Kidney (tissue), 14 donors: ENCODE measurements around the gene SEMA3F. TPM values are rescaled to one million over a fixed set of nuclear protein-coding genes. Genes with fewer than 3 reads are reported as not detected.

Experiments used
- DNase-seq, 5 donors: peaks; one replicate each; pipeline ENCODE4 v3.0.0-alpha.2; 2013 to 2020
- FAIRE-seq: peaks from 2 replicates; lab custom pipeline; 2012; peaks lifted over from hg19 to GRCh38; lab: Jason Lieb, UNC
- H3K27ac ChIP-seq, 2 donors: one replicate each; pipeline ENCODE4 v1.7.0; 2013; ENCODE audit warnings: low read depth in 2 of 2, low read length in 2 of 2, inconsistent platforms in 1 of 2
- H3K27me3 ChIP-seq: one replicate; pipeline ENCODE4 v1.7.1; 2013; ENCODE audit warnings: low read length, inconsistent platforms; ENCODE audit not compliant: control insufficient read depth, insufficient read depth
- H3K36me3 ChIP-seq, 3 donors: one replicate each; pipeline versions ENCODE4 v1.7.0 to v1.7.1; 2013; ENCODE audit warnings: low read length in 3 of 3, control low read depth in 1 of 3, inconsistent platforms in 1 of 3; ENCODE audit not compliant: insufficient read depth in 3 of 3, control insufficient read depth in 2 of 3
- H3K4me1 ChIP-seq, 3 donors: one replicate each; pipeline versions ENCODE4 v1.7.0 to v1.7.1; 2013; ENCODE audit warnings: low read length in 3 of 3, inconsistent platforms in 1 of 3, low read depth in 1 of 3; ENCODE audit not compliant: control insufficient read depth in 2 of 3, insufficient read depth in 2 of 3
- H3K4me3 ChIP-seq, 3 donors: one replicate each; pipeline versions ENCODE4 v1.7.0 to v1.8.1; 2013; ENCODE audit warnings: low read length in 3 of 3, control low read depth in 1 of 3, inconsistent platforms in 1 of 3
- H3K9ac ChIP-seq, 3 donors: one replicate each; pipeline versions ENCODE4 v1.7.0 to v1.7.1; 2013; ENCODE audit warnings: low read length in 3 of 3, control low read depth in 1 of 3, inconsistent platforms in 1 of 3
- H3K9me3 ChIP-seq, 3 donors: one replicate each; pipeline versions ENCODE4 v1.7.0 to v1.7.1; 2013; ENCODE audit warnings: low read length in 3 of 3, control low read depth in 1 of 3, inconsistent platforms in 1 of 3; ENCODE audit not compliant: control insufficient read depth in 2 of 3, insufficient read depth in 1 of 3
- CTCF ChIP-seq: IDR thresholded peaks from 3 replicates; pipeline ENCODE4 v1.5.1; 2012; ENCODE audit warnings: mild to moderate bottlenecking, moderate library complexity, borderline replicate concordance; ENCODE audit not compliant: insufficient read depth; ENCODE audit errors: extremely low read depth
- intact Hi-C: fragments of 100-400 bp; cut with DNase I; formaldehyde crosslinking; loops from one replicate; pipeline ENCODE4 v1.11.1; 2022
- polyA plus RNA-seq: library from polyadenylated mRNA; stranded (reverse); fragments of 350-450 nt; fragmentation: Illumina TruSeq; extraction: RNeasy Lipid Tissue Mini Kit (QIAGEN cat#74804); gene quantifications from one replicate; pipeline ENCODE4 v1.2.3, GENCODE V29; 2014; ENCODE audit warnings: low read depth, low replicate concordance; ENCODE audit not compliant: insufficient read depth
- total RNA-seq: library from RNA; stranded (reverse); fragmentation: NEBNext Ultra II Directional; extraction: Animal tissue kit (Norgen Biotek cat#: 25700); gene quantifications from one replicate; pipeline ENCODE4 v1.2.1, GENCODE V29; 2021
- donor health status: control.
- donor health status: control.
- donor health status: control.
- donor health status: control.
- donor health status: control.
- donor health status: DM: yes; HTN: yes; CAD: no.
- donor health status: Normal renal cell carcinoma (clear cell type).

Gene SEMA3F
- total and polyA plus RNA-seq, 2 donors from 2014 or later = 36.7 to 39.9 TPM

GRCh38 chr3:50229490-50229889 is 74.4 kb downstream of the SEMA3F start:
- FAIRE-seq (no peak), DNase-seq (no peak)
- TF ChIP-seq CTCF = no peak
- no peaks in the 10 kb centered on the region for H3K9me3 ChIP-seq
- H3K9ac ChIP-seq = no peak overlapping the region
- no peak overlapping the region for H3K27ac ChIP-seq
- peaks cover 0 to 21% (median 0%) of the 10 kb centered on the region in 3 donors for H3K4me1 ChIP-seq
- no peaks in the 10 kb centered on the region for H3K36me3 ChIP-seq
- no peaks in the 10 kb centered on the region for H3K27me3 ChIP-seq
- intact Hi-C loops = loop anchor here (5.0 kb wide), 1 partner anchor 43 kb away; no protein-coding TSS in a partner anchor
- no peak overlapping the region for H3K4me3 ChIP-seq

GRCh38 chr3:50230104-50230793 is 75.1 kb downstream of the SEMA3F start:
- H3K4me3 ChIP-seq = no peak overlapping the region
- intact Hi-C loops = no loop called here
- no peaks in the 10 kb centered on the region for H3K36me3 ChIP-seq
- peaks cover 0 to 25% (median 0%) of the 10 kb centered on the region in 3 donors for H3K4me1 ChIP-seq
- H3K27ac ChIP-seq = no peak overlapping the region
- no peak overlapping the region for H3K9ac ChIP-seq
- no peaks in the 10 kb centered on the region for H3K9me3 ChIP-seq
- no peak for FAIRE-seq
- no peak for DNase-seq
- no peak for TF ChIP-seq CTCF
- no peaks in the 10 kb centered on the region for H3K27me3 ChIP-seq

GRCh38 chr3:50230794-50231125 is 75.6 kb downstream of the SEMA3F start:
- H3K9me3 ChIP-seq = no peaks in the 10 kb centered on the region
- peaks cover 0 to 25% (median 0%) of the 10 kb centered on the region in 3 donors for H3K4me1 ChIP-seq
- H3K4me3 ChIP-seq = no peak overlapping the region
- H3K27ac ChIP-seq = no peak overlapping the region
- H3K36me3 ChIP-seq = no peaks in the 10 kb centered on the region
- no peaks in the 10 kb centered on the region for H3K27me3 ChIP-seq
- no peak for TF ChIP-seq CTCF
- FAIRE-seq = no peak
- intact Hi-C loops = no loop called here
- DNase-seq = no peak
- no peak overlapping the region for H3K9ac ChIP-seq
